ENCODE results near the gene EGFL6. TPM values are rescaled to one million over a fixed set of nuclear protein-coding genes. Genes with fewer than 3 reads are reported as not detected.

EGFL6 gene
- total and polyA plus RNA-seq, 2 of the 4 experiments (the other 2 are of a cell fraction): not detected

DNA sequence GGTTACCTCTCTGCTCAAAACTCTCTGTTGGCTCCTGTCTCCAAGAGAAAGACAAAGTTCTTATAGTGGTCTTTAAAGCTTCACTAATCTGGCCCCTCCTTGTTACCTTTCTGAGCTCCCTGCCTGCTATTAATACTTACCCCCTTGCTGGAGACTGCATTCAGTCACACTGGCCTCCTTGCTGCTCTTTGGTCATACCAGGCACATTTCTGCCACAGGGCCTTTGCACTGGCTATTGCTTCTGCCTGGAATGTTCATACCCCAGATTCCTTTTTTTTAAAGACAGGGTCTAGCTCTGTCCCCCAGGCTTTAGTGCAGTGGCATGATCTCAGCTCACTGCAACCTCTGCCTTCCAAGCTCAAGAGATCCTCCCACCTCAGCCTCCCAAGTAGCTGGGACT, 103.6 kb downstream of the EGFL6 start:
- H3K9me1 ChIP-seq (ENCODE audit: insufficient read depth, low read length): no peaks in the 10 kb centered on the region
- no peak overlapping the region for H3K4me3 ChIP-seq (ENCODE audit: insufficient read depth, low read depth, low read length)
- ATAC-seq (ENCODE audit: low read depth) (no peak), DNase-seq (no peak)
- no peak overlapping the region for H2BK20ac ChIP-seq (ENCODE audit: low read depth, low read length)
- H3K56ac ChIP-seq (ENCODE audit: extremely low read depth, insufficient read depth, low read length): no peak overlapping the region
- no peak overlapping the region for H3K4me2 ChIP-seq (ENCODE audit: low read depth, low read length)
- no peak overlapping the region for H2BK15ac ChIP-seq (ENCODE audit: low read depth, low read length)
- H3K14ac ChIP-seq (replicated peaks; ENCODE audit: low read depth, low read length): no peak overlapping the region
- H2AK5ac ChIP-seq (ENCODE audit: low read depth, low read length): no peak overlapping the region
- in situ Hi-C loops (cut with MboI; ENCODE audit: low sequenced_read_pairs): no loop called here
- H3K27me3 ChIP-seq (ENCODE audit: control insufficient read depth, insufficient read depth, low read length): peaks cover 12% of the 10 kb centered on the region
- H4K20me1 ChIP-seq (ENCODE audit: insufficient read depth, low read length): no peaks in the 10 kb centered on the region
- TF ChIP-seq CEBPB (IDR thresholded peaks at IDR 0.05; ENCODE audit: low read depth, low read length): no peak
- TF ChIP-seq, protein P1, sequence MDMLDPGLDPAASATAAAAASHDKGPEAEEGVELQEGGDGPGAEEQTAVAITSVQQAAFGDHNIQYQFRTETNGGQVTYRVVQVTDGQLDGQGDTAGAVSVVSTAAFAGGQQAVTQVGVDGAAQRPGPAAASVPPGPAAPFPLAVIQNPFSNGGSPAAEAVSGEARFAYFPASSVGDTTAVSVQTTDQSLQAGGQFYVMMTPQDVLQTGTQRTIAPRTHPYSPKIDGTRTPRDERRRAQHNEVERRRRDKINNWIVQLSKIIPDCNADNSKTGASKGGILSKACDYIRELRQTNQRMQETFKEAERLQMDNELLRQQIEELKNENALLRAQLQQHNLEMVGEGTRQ (IDR thresholded peaks at IDR 0.05; ENCODE audit: low read depth, low read length): no peak
- TF ChIP-seq RFX5 (IDR thresholded peaks at IDR 0.05; ENCODE audit: low read depth, low read length): no peak
- no peak for TF ChIP-seq MAZ (IDR thresholded peaks at IDR 0.05; ENCODE audit: borderline replicate concordance, low read depth, low read length)
- TF ChIP-seq RAD21 (IDR thresholded peaks at IDR 0.05; ENCODE audit: low read length): no peak
- no peak for TF ChIP-seq CHD1 (IDR thresholded peaks at IDR 0.05; ENCODE audit: low read depth, low read length)
- TF ChIP-seq NFE2L2 (IDR thresholded peaks at IDR 0.05; ENCODE audit: low read depth, low read length): no peak
- TF ChIP-seq RCOR1 (IDR thresholded peaks at IDR 0.05; ENCODE audit: insufficient replicate concordance, low read length): no peak
- TF ChIP-seq SMC3 (IDR thresholded peaks at IDR 0.05; ENCODE audit: low read depth, low read length): no peak
- TF ChIP-seq CTCF (conservative IDR thresholded peaks at IDR 0.05; ENCODE audit: low read depth, low read length): no peak
- TF ChIP-seq POLR2A (IDR thresholded peaks at IDR 0.05; ENCODE audit: low read depth, low read length): no peak
- TF ChIP-seq BHLHE40 (IDR thresholded peaks at IDR 0.05; ENCODE audit: low read depth, low read length): no peak
- TF ChIP-seq FOS (IDR thresholded peaks at IDR 0.05; ENCODE audit: low read depth, low read length): no peak
- no peak for TF ChIP-seq MAFK (IDR thresholded peaks at IDR 0.05; ENCODE audit: low read depth, low read length)
- TF ChIP-seq MXI1 (IDR thresholded peaks at IDR 0.05; ENCODE audit: borderline replicate concordance, low read depth, low read length): no peak
- TF ChIP-seq ELK1 (IDR thresholded peaks at IDR 0.05; ENCODE audit: borderline replicate concordance, low read depth, low read length): no peak
- dilution Hi-C loops (cut with HindIII; ENCODE audit: low sequenced_read_pairs, unreplicated experiment): no loop called here
- no peak overlapping the region for H2BK5ac ChIP-seq (ENCODE audit: low read depth, low read length, poor library complexity, severe bottlenecking)
- H4K8ac ChIP-seq (ENCODE audit: low read depth in 2 of 2, low read length in 2 of 2): no peak overlapping the region
- no peak overlapping the region for H3K9ac ChIP-seq (ENCODE audit: low read depth, low read length)
- H2AFZ ChIP-seq (replicated peaks; ENCODE audit: low read length, poor library complexity): no peak overlapping the region
- no peak overlapping the region for H3K23ac ChIP-seq (ENCODE audit: low read depth, low read length)
- no TSS peak for BruUV-seq (replicated peaks)
- H3K4me1 ChIP-seq (ENCODE audit: control insufficient read depth, insufficient read depth, low read length): no peaks in the 10 kb centered on the region
- H3K18ac ChIP-seq (ENCODE audit: low read depth, low read length): no peak overlapping the region
- no peaks in the 10 kb centered on the region for H3K79me1 ChIP-seq (ENCODE audit: low read depth in 1 of 2, low read length in 2 of 2)
- no peak overlapping the region for H2BK120ac ChIP-seq (ENCODE audit: low read depth, low read length)
- no peak overlapping the region for H4K5ac ChIP-seq (ENCODE audit: low read depth, low read length)
- H3K4ac ChIP-seq (ENCODE audit: low read depth, low read length): no peak overlapping the region
- no peak overlapping the region for H2AK9ac ChIP-seq (replicated peaks; ENCODE audit: low read depth, low read length, poor library complexity)
- no peaks in the 10 kb centered on the region for H3K9me3 ChIP-seq (ENCODE audit: control insufficient read depth, insufficient read depth, low read length)
- H3K36me3 ChIP-seq (ENCODE audit: control insufficient read depth, insufficient read depth, low read length): no peaks in the 10 kb centered on the region
- CTCF ChIA-PET: no interaction called here
- no peak overlapping the region for H4K91ac ChIP-seq (ENCODE audit: insufficient read depth, low read depth, low read length)
- POLR2A ChIA-PET (ENCODE audit: unreplicated experiment): no interaction called here
- intact Hi-C loops (cut with micrococcal nuclease): no loop called here
- no peak overlapping the region for H3K27ac ChIP-seq (ENCODE audit: insufficient read depth, low read length)

Data from IMR-90 (cell line).